Measurements from ENCODE around the gene PITPNC1. TPM values are rescaled to one million over a fixed set of nuclear protein-coding genes. Genes with fewer than 3 reads are reported as not detected.

PITPNC1 gene
- total RNA-seq, 6 donors from 2014 or later, result 8.5 to 23.3 (median 13.7) TPM

GRCh38 chr17:67449065-67449464 lies 72.0 kb downstream of the PITPNC1 start:
- 67 to 69% methylated on average over 6 of the region's 6 CpGs for WGBS, 2 donors
- H3K27ac ChIP-seq, result no peak overlapping the region

GRCh38 chr17:67449845-67450755 lies 73.0 kb downstream of the PITPNC1 start:
- Histone ChIP-seq H3K27ac (no peak overlapping the region), H3K9me3 (no peaks in the 10 kb centered on the region), H3K27me3 (no peaks in the 10 kb centered on the region), H3K4me1 (peaks cover 0 to under 1% (median 0%) of the 10 kb centered on the region in 4 donors), H3K36me3 (no peaks in the 10 kb centered on the region), H3K4me3 (no peak overlapping the region)
- no peak for TF ChIP-seq POLR2AphosphoS5 (IDR thresholded peaks at IDR 0.05)
- TF ChIP-seq EP300 (IDR thresholded peaks at IDR 0.05), result no peak
- no peak for TF ChIP-seq POLR2A (IDR thresholded peaks at IDR 0.05)
- no peak for TF ChIP-seq CTCF (IDR thresholded peaks at IDR 0.05)
- WGBS, 2 donors, result 88 to 92% methylated on average over 16 of the region's 16 CpGs
- no peak for ATAC-seq (ENCODE audit: low FRiP score in 2 of 2)
- DNase-seq, result no peak

More at GRCh38 chr17:67449065-67449464, 72.0 kb downstream of the PITPNC1 start:
- ATAC-seq (ENCODE audit: low FRiP score in 2 of 2), result no peak
- no peak for DNase-seq
- Histone ChIP-seq H3K9me3 (no peaks in the 10 kb centered on the region), H3K4me1 (peaks cover 4 to 8% (median 6%) of the 10 kb centered on the region in 4 donors), H3K4me3 (no peak overlapping the region), H3K36me3 (no peaks in the 10 kb centered on the region), H3K27me3 (no peaks in the 10 kb centered on the region)
- TF ChIP-seq CTCF (IDR thresholded peaks at IDR 0.05) (no peak), POLR2A (IDR thresholded peaks at IDR 0.05) (no peak), EP300 (IDR thresholded peaks at IDR 0.05) (no peak), POLR2AphosphoS5 (IDR thresholded peaks at IDR 0.05) (no peak)

GRCh38 chr17:67452681-67453554 lies 75.8 kb downstream of the PITPNC1 start:
- DNase-seq, result no peak
- no peaks in the 10 kb centered on the region for H3K36me3 ChIP-seq
- no peaks in the 10 kb centered on the region for H3K4me1 ChIP-seq
- no peak for ATAC-seq (ENCODE audit: low FRiP score in 2 of 2)
- peak overlapping the region in 3 of 4 donors; percentile 9 to 35 (median 27) for H3K27ac ChIP-seq
- no peak overlapping the region for H3K4me3 ChIP-seq
- no peak for TF ChIP-seq EP300 (IDR thresholded peaks at IDR 0.05)
- TF ChIP-seq POLR2AphosphoS5 (IDR thresholded peaks at IDR 0.05), result no peak
- TF ChIP-seq CTCF (IDR thresholded peaks at IDR 0.05), result no peak
- peak in 1 of 4 donors; percentile 34 for TF ChIP-seq POLR2A (IDR thresholded peaks at IDR 0.05)
- WGBS, 2 donors, result 83 to 87% methylated on average over 10 of the region's 10 CpGs
- peaks cover 0 to 4% (median 0%) of the 10 kb centered on the region in 4 donors for H3K9me3 ChIP-seq
- no peaks in the 10 kb centered on the region for H3K27me3 ChIP-seq

- Histone ChIP-seq H3K4me3 (no peak overlapping the region), H3K9me3 (peaks cover 0 to 4% (median 0%) of the 10 kb centered on the region in 4 donors), H3K36me3 (no peaks in the 10 kb centered on the region), H3K4me1 (no peaks in the 10 kb centered on the region), H3K27ac (no peak overlapping the region), H3K27me3 (no peaks in the 10 kb centered on the region)
- DNase-seq (no peak), ATAC-seq (ENCODE audit: low FRiP score in 2 of 2) (no peak)
- WGBS, 2 donors, result 63 to 71% methylated on average over 1 of the region's 1 CpG
- no peak for TF ChIP-seq EP300 (IDR thresholded peaks at IDR 0.05)
- TF ChIP-seq CTCF (IDR thresholded peaks at IDR 0.05), result no peak
- TF ChIP-seq POLR2AphosphoS5 (IDR thresholded peaks at IDR 0.05), result no peak
- no peak for TF ChIP-seq POLR2A (IDR thresholded peaks at IDR 0.05)
Observed at GRCh38 chr17:67456103-67456502, 79.0 kb downstream of the PITPNC1 start.

All from upper lobe of left lung (tissue), 6 donors.